Activated CD4-positive, alpha-beta T cell treated with anti-CD3 and anti-CD28 coated beads, Interleukin-2, Interleukin-6, amounts not matched to agents 100 ng/mL and 50 ng/mL, durations not matched to agents 16 hours and 8 hours (primary cell): Measurements from ENCODE around the gene SLC22A15.
A peak's percentile ranks its signal among the peaks of the same experiment; 100 is the strongest.
"Not testable (repeated sequence)": the region's sequence is repeated elsewhere in the genome, so short reads cannot be mapped to it uniquely, and the experiment has no call there.

Experiments
- DNase-seq: peaks from one replicate; pipeline ENCODE4 v3.0.0-alpha.2; 2020

Gene SLC22A15

DNA sequence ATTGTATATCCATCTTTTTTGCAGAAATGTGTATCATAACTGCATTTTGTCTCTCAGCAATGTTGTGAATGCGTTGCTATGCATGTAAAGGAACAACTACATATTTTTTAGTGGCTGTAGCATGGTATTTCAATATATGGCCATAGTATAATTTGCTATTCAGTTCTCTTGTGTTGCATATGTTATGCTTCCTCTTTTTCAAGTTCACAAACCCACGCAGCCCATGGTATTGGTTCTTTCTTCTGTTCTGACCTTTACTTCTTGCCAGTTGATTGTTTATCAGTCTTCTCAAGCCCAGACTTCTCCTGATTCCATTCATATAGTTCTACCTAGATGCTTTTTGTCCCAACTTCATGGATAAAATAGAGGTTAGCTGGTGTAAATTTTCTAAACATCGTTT is 6.1 kb downstream of the SLC22A15 start:
- DNase-seq, result no peak

DNA sequence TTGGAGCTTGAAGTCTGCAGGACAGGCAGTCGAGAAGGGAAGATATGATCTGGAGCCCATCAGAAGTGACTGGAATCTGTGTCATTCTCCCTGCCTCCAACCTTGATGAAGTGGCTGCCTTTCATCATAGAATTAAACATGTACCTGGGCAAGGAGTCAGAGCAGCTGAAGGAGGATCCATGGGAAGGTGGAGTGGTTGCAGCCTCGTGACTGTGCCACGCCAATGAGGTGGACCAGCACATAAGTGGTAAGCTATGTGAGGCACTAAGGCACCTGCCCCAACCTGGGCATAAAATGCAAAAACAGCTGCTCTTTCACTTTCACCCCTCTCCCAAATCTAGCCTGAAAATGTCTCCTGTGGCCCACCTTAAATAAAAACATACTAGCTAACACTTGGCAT is 7.3 kb downstream of the SLC22A15 start:
- no peak for DNase-seq

DNA sequence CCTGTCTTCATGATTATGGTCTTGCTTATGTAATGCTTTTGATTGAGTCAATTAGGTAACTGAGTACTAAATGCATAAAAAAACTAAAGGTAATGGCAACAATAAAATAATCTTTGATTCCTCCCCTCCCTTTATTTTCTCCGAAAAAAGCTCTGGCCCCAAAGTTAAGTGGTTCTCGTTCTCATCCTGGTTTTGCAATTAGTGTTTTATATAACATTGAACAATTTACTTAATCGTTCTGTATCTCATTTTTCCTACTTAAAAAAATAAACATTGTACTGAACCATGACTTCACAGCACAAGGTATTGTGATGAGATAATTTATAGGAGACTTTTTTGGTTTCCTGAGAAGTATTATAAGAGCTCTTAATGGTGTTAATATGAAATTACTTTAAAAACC is 11.3 kb downstream of the SLC22A15 start:
- DNase-seq, result no peak

DNA sequence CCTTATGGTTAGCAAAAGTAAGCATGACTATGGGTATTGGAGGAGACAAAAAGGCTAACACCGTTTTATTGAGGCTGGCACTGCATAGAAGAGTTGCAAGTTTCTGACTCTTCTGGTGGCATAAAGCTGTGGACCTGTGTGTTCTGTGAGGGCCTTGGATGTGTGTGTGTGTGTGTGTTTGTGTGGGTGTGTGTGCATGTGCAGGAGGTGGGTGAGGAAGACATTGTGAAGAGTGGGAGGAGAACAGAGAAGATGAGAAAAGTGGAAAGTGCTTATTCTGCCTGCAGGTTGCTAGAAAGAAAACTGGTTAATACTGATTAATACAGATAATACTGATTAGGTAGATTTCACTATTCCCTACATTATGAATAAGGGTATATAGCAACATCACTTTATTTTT is 12.6 kb downstream of the SLC22A15 start:
- no peak for DNase-seq

DNA sequence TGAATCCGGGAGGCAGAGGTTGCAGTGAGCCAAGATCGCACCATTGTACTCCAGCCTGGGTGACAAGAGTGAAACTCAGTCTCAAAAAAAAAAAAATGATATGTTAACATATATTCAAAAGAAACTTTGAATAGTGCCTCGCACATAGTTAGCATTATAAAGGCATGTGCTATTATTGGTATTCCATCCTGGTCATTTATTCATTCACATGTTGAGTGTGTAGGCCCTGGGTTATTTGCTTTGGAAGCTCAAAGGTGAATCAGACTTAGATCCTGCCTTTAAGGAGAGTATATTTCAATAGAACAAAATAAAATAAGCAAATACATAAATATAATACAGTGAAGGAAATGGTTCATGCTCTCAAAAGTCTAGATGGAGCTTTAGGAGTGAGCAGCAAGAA is 13.4 kb downstream of the SLC22A15 start:
- no peak for DNase-seq

DNA sequence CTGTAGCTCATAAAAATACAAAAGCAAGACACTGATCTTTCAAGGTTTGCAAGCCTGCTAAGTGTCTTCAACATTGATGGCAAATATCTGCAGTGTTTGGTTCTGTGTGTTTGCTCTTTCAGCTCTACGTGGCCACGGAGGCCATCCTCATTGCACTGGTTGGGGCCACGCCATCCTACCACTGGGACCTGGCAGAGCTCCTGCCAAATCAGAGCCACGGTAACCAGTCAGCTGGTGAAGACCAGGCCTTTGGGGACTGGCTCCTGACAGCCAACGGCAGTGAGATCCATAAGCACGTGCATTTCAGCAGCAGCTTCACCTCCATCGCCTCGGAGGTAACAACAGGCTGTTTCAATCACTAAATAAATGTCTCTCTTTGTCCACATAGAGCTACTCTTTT is 15.6 kb downstream of the SLC22A15 start:
- DNase-seq, result no peak

DNA sequence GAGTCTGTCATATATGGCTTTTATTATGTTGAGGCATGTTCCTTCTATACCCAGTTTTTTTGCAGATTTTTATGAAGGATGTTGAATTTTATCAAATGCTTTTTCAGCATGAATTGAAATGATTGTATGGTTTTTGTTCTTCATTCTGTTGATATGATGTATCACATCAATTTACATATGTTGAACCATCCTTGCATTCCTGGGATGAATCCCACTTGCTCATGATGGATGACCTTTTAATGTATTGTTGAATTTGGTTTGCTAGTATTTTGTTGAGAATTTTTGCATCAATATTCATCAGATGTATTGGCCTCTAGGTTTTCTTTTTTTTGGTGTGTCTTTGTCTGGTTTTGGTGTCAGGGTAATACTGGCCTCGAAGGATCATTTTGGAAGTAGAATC is 21.6 kb downstream of the SLC22A15 start:
- DNase-seq, result not testable (repeated sequence)

DNA sequence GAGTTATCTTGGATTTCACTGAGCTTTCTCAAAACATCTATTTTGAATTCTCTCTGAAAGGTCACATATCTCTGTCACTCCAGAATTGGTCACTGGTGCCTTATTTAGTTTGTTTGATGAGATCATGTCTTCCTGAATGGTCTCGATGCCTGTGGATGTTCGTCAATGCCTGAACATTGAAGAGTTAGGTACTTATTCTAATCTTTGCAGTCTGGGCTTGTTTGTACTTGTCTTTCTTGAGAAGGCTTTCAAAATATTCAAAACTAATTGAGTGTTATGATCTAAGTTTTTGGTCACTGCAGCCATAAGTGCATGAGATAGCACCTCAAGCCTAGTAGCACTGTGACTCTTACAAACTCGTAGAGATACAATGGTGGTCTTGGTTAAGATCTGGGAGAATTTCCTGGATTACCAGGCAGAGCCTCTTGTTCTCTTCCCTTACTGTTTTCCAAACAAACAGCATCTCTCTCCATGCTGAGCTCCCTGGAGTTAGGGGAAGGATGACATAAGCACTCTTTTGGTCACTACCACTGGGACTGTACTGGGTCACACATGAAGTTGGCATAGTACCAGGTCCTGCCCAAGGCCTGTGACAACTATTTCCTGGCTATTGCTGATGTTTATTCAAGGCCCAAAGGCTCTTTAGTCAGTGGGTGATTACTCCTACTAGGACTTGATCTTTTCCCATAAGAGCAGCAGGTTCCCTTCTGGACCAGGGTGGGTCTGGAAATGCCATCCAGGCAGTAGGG is 25.6 kb downstream of the SLC22A15 start:
- no peak for DNase-seq

DNA sequence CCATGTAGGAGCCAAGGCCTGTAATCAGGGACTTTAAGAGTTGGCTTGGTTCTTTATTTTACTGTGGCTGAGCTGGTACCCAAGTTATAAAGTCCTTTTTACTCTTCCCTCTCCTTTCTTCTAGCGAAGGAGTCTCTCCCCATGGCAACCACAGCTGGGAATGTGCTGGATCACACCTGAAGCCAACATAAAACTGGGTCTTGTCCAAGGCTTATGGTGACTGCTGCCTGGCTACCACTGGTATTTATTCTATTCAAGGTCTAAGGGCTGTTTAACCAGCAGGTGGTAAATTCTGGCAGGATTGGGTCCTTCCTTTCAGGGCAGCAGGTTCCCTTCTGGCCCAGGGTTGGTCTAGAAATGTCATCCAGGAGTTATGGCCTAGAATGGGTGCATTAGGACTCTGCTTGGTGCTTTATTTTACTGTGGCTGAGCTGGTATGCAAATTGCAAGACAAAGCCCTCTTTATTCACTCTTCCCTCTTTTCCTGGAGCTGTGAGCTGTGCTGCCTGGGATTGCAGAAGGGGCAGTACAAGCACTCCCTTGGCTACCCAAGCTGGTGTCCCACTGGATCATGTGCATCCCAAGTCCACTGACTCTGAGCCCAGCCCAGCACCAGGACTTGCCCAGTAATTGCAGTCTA is 26.6 kb downstream of the SLC22A15 start:
- DNase-seq, result no peak

DNA sequence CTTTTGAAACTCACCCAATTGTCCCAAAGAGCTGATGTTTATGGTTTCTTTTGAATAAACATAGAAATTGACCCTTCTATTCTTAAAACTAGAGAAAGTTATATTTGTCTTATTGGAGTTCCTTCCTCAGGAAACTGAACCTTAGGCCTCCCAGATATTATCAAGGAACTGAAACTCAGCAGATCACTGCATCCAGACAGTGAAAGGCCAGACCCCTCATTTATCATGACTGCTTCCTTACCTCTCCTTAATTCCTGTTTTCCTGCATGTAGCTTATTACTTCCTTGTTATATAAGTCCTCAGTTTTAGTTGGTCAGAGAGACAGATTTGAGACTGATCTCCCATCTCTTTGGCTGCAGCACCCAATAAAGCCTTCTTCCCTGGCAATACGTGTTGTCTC is 27.5 kb downstream of the SLC22A15 start:
- no peak for DNase-seq

DNA sequence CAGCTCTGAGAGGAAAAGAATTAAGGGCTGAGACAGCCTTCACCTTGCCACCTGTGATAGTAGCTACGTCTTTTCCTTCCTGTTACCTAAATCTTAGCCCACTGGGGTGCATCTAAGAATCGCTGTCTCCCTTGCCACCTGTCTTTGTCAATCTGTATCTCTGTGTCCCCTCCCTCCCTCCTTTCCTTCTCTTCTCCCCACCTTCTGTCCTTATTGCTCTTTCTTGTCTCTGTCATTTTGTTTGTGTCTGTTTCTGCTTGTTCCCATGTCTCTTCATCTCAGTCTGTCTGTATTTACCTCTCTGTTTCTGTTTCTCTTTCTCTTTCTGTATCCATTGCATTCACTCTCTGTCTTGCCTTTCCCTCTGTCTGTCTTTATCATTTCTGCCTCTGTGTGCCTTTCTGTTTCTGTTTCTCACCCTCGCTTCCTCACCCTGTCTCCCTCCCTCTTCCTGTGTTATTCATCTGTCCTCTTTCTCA is 30.2 kb downstream of the SLC22A15 start:
- peak; percentile 25 for DNase-seq

DNA sequence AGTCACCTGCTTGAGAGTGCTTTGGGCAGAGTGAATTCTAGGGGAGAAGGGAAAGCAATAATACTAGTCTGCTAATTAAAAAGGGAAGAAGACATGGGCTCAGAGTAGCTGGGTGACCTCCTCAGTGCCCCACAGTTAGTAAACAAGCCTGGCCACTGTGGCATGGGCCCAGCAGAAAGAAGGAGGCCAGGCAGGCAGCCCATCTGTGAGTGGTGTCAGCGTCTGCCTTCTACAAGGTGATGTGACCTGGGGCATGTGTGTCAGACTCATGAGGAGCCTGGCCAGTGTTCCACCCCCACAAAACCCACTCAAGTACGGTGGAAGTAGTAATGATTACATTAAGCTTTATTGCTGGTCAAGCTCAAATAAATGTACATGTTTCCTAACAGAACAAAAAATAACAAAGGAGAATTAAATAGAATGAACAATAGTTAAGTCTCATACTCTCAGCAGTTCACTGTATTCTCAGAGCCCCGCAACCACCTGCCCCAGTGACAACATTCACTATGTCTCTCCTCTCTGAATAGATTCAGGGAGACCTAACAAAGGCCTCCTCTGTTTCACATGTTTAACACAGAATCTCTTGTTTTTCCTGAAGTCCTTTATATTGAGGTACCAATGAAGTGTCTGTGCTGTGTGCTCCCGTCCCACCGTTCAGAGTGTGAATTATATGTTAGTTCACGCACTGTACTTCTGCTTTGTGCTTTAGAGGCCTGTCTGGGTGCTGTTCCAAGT is 32.5 kb downstream of the SLC22A15 start:
- DNase-seq, result no peak

DNA sequence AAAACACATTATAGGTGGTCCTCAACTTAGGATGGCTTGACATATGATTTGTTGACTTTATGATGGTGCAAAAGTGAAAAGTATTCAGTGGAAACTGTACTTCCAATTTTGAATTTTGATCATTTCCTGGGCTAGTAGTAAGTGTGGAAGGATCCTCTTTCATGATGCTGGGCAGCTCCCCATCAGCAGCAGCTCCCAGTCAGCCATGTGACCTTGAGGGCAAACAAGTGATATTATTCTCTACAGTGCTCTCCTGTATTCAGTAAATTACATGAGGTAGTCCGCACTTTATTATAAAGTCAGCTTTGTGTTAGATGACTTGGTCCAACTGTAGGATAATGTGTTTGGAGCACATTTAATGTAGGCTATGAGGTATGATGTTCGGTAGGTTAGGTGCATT is 36.4 kb downstream of the SLC22A15 start:
- no peak for DNase-seq

DNA sequence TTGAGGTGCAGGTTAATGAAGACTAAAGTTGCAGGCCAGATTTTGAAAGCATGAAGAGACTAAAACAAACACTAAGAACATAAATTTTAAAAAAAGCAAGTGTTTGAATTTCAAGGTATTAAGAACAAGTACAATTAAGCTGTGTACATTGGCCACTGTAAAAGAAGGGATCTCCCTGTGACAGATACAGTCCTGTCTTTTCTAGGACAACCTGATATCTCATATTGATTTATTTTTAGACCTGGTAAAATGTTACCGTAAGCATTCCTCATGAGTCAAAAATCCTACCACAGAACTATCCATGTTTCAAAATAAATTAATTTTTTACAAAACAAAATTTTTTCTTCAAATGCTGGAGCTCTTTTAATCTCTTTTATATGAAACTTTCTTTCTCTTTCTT is 39.4 kb downstream of the SLC22A15 start:
- no peak for DNase-seq

DNA sequence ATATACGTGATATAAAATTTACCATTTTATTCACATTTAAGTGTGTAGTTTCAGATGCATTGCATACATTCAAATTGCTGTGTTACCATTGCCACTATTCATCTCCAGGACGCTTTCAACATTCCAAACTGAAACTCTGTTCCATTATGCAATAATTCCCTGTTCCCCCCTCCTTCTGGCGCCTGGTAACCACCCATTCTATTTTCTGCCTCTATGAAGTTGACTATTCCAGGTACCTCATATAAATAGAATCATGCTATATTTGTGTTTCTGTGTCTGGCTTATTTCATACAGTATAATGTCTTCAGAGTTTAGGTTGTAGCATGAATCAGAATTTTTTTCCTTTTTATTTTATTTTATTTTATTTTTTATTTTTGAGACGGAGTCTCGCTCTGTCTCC is 41.7 kb downstream of the SLC22A15 start:
- DNase-seq, result no peak

DNA sequence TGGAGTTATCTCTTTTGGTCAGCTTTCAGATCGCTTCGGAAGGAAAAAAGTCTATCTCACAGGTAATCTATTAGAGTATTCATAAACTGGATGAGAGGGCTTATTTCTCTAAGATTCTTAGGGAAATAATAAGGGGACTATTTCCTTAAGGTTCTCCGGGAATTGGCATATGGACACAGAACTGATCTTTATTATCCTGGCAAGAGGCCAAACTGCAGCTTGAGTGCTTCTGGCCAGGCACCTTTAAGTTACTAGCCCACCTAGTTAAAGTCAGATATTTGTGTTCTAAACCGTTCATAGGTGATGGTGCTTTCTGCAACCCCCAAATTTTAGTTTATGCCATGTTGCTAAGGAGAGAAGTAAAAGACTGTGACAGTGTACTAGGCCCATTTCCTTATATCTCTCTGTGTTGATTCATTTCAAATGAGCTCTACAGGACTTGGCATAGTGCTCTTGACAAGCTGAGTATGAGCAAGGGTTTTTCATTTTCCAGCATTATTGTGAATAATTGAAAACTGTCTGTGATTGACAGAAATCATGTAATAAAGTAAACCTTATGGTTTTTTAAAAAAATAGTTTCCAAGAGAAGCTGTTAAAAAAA is 43.4 kb downstream of the SLC22A15 start:
- DNase-seq, result no peak

DNA sequence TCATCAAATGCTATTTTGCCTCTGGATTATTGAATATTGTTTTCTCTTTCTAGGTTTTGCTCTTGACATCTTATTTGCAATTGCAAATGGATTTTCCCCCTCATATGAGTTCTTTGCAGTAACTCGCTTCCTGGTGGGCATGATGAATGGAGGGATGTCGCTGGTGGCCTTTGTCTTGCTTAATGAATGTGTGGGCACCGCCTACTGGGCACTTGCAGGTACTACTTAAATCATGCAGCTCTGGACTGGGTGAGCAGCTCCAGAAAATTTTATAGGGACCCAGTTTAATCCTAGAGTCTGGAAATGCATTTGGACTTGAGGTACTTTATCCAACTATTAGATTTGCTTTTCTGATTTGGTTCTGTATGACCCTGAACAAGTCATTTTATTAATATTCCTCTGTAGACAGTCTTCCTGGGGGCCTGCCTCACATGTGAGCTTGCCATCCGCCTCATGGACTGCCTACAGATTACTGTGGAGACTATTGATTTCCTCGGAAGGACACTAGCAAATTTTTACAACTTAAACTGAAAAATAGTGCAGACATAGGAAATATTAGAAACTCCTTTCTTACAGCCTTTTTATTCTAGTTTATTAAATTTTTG is 44.5 kb downstream of the SLC22A15 start:
- DNase-seq, result peak; percentile 57

DNA sequence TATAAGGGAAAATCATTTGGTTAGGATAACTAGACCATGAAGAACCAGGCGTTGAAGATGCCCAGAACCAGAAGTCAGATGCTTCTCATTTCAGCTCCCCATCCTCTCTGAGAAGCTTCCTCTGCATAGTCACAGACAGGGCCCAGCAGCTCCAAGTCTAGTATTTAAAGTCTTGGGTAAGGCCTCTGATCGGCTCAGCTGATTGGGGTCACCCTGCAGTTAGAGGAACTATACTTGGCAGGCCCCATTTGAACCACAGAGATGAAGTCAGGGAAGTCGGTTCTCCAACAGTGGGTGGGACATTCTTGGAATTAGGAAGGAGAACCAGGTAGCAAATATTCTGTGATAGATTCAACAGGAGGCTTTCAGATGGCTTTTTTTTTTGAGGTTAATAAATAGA is 48.3 kb downstream of the SLC22A15 start:
- no peak for DNase-seq

DNA sequence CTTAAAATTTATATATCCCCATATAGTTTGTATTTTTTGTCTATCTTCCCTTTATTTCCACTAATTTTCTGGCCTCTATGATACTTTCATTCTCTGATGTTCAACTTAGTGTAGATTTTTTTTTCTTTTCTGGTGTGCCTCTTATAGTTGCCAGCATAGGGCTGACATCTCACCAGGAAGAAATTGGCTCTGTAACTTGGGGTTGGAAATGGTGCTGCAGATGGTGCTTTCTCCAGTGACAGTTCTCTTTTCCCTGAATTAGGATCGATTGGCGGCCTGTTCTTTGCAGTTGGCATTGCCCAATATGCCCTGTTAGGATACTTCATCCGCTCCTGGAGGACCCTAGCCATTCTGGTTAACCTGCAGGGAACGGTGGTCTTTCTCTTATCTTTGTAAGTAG is 50.3 kb downstream of the SLC22A15 start:
- DNase-seq, result no peak

DNA sequence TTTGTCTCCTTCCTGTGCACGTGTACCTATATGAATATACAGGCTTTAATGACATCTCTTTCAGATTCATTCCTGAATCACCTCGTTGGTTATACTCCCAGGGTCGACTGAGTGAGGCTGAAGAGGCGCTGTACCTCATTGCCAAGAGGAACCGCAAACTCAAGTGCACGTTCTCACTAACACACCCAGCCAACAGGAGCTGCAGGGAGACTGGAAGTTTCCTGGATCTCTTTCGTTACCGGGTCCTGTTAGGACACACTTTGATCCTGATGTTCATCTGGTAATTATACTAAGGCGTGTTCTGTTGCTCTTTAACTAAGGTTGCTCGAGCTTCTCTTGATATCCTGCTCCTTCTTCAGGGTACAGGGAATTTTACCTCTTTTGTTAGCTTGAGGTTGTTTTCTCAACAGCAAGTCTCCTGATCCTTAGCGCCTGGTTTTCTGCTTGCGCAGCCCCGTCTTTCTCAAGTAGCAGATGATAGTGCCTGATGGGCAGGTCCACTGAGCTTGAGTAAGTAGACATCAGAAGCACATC is 55.1 kb downstream of the SLC22A15 start:
- no peak for DNase-seq

DNA sequence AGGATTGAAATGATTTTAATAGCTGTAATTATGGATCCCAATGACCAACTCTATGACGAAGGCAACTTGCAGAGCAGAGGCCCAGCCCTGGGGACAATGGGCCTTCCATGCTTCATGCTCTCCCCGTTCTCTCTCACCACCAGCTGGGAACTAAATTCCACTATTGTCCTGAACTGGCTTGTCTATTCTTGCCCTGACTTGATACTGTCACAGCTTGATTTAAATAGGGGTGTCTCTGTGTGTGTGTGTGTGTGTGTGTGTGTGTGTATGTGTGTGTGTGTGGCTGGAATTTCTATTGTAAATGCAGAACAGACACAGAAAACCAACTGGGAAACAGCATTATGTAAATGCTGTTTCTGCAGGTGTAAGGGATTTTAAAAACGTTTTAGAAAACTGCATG is 57.0 kb downstream of the SLC22A15 start:
- DNase-seq, result no peak

DNA sequence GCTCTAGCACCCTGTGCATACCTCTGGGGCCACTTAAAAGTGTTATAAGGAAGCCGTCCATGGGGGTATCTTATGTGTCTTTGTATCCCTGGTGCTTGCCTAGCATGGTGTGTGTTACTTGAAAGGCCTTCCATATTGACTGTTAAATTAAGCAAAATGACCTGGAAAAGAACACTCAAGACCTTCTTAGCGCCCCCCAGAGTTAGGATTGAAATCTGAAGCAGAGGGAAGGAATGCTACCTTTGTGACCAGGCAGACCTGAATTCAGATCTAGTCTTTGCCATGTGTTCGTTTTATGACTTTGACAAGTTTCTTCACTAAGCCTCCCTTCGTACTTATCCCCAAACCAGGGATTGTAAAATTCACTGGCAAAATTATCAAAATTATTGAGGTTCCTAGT is 59.9 kb downstream of the SLC22A15 start:
- DNase-seq, result no peak

DNA sequence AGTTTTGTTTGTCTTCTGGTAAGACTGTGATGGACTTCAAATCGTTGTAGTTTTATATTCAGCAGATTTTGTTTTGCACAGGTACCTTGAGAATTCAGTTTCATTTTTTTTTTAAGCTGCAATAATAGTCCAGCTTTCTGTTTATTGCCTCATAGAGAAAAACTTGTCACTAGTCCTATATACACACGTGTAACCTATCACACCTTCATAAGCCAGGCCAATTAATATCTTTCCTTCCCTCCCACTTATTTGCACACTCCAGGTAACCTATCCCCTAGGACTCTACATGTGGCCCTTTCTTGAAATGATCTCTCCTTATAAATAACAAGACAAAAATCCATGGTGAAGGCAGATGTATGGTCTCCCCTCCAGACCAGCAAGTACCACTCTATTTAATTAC is 62.4 kb downstream of the SLC22A15 start:
- no peak for DNase-seq
